NCI-H774 (cell line): Measurements from ENCODE around the gene C22orf15.
A peak's percentile ranks its signal among the peaks of the same experiment; 100 is the strongest.

Experiments
- DNase-seq: peaks from one replicate; lab custom pipeline; 2025; lab: John Stamatoyannopoulos, UW

C22orf15 gene

GRCh38 chr22:23772649-23773473 is 10.1 kb downstream of the C22orf15 start, which contains the start of gene MMP11:
Gene MMP11, plus strand, starts transcription at chr22:23772849. Its CDS starts 22 bp downstream, at chr22:23772871.
- peak; percentile 34 for DNase-seq

- no peak for DNase-seq
Observed at GRCh38 chr22:23773483-23774113, 10.8 kb downstream of the C22orf15 start.

GRCh38 chr22:23774114-23774921 is 11.5 kb downstream of the C22orf15 start:
- no peak for DNase-seq

GRCh38 chr22:23774922-23775436 is 12.2 kb downstream of the C22orf15 start:
- no peak for DNase-seq

GRCh38 chr22:23775779-23776375 is 13.1 kb downstream of the C22orf15 start:
- DNase-seq = no peak

GRCh38 chr22:23777776-23778576 is 15.2 kb downstream of the C22orf15 start:
- no peak for DNase-seq

GRCh38 chr22:23778577-23778900 is 15.7 kb downstream of the C22orf15 start:
- DNase-seq = no peak

GRCh38 chr22:23779083-23779482 is 16.3 kb downstream of the C22orf15 start:
- no peak for DNase-seq

- DNase-seq = no peak
Observed at GRCh38 chr22:23779731-23780130, 16.9 kb downstream of the C22orf15 start.

- no peak for DNase-seq
Observed at GRCh38 chr22:23780146-23780748, 17.5 kb downstream of the C22orf15 start.

GRCh38 chr22:23781065-23781464 is 18.3 kb downstream of the C22orf15 start:
- no peak for DNase-seq

GRCh38 chr22:23781511-23782183 is 18.9 kb downstream of the C22orf15 start:
- no peak for DNase-seq

GRCh38 chr22:23782252-23782651 is 19.5 kb downstream of the C22orf15 start:
- DNase-seq = no peak

GRCh38 chr22:23782703-23783102 is 19.9 kb downstream of the C22orf15 start:
- DNase-seq = no peak

- DNase-seq = no peak
Observed at GRCh38 chr22:23783265-23784150, 20.7 kb downstream of the C22orf15 start.

- DNase-seq = no peak
Observed at GRCh38 chr22:23784215-23784732, 21.5 kb downstream of the C22orf15 start.

- no peak for DNase-seq
Observed at GRCh38 chr22:23786261-23786710, 23.5 kb downstream of the C22orf15 start.

GRCh38 chr22:23786752-23787599 is 24.2 kb downstream of the C22orf15 start, which contains the start of gene SMARCB1:
Gene SMARCB1, plus strand, starts transcription at chr22:23786966. Its CDS starts 204 bp downstream, at chr22:23787170.
- DNase-seq = peak; percentile 92
